HepG2 (cell line): ENCODE measurements around the gene BCAS1.

Experiments used
- TMF1 ChIP-seq: sonication (generic); formaldehyde crosslinking; IDR thresholded peaks from 2 replicates; pipeline ENCODE4 v1.8.1; 2022; ENCODE audit warnings: low read depth, missing genetic modification reagents
- ZNF674 ChIP-seq: sonication (generic); formaldehyde crosslinking; IDR thresholded peaks from 2 replicates; pipeline ENCODE4 v1.5.0; 2020; ENCODE audit warnings: low read depth, mild to moderate bottlenecking, missing genetic modification reagents
- ZNF773 ChIP-seq: sonication (generic); formaldehyde crosslinking; IDR thresholded peaks from 2 replicates; pipeline ENCODE4 v1.4.0; 2020; ENCODE audit warnings: missing genetic modification reagents, borderline replicate concordance

DNA sequence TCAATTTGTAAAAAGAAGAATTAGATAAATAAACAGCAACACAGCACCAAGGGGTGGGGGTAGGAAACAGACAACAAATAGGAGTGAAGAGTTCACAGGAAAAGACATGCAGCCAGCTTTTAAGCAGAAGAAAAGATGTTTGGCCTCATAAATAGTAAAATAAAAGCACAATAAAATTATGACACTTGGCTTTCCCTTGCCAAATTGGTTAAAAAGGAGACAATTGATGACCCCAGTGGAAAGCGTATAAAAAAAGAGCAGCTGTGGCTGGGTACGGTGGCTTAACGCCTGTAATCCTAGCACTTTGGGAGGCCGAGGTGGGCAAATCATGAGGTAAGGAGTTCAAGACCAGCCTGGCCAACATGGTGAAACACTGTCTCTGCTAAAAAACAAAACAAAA is 29.1 kb downstream of the BCAS1 start:
- TF ChIP-seq ZNF773 (CRISPR knock-in tag) (no peak), TMF1 (CRISPR knock-in tag) (no peak), ZNF674 (CRISPR knock-in tag) (no peak)
